ENCODE results near the gene SSC5D.

The SSC5D gene

GRCh38 chr19:55453511-55454260, 34.5 kb upstream of the SSC5D start:
- Histone ChIP-seq H3K4me3 (no peak overlapping the region), H3K27ac (no peak overlapping the region)

- H3K27ac ChIP-seq: no peak overlapping the region
Observed at GRCh38 chr19:55454787-55455243, 33.4 kb upstream of the SSC5D start.

GRCh38 chr19:55455576-55456235, 32.5 kb upstream of the SSC5D start:
- no peak overlapping the region for H3K4me3 ChIP-seq
- H3K27ac ChIP-seq: no peak overlapping the region

More at GRCh38 chr19:55454787-55455243, 33.4 kb upstream of the SSC5D start:
- H3K4me3 ChIP-seq: no peak overlapping the region

- no peak overlapping the region for H3K27ac ChIP-seq
- no peak overlapping the region for H3K4me3 ChIP-seq
Observed at GRCh38 chr19:55456347-55456746, 31.9 kb upstream of the SSC5D start.

GRCh38 chr19:55457683-55458457, 30.4 kb upstream of the SSC5D start:
- H3K27ac ChIP-seq: no peak overlapping the region
- no peak overlapping the region for H3K4me3 ChIP-seq

- no peak overlapping the region for H3K4me3 ChIP-seq
- H3K27ac ChIP-seq: peak overlapping the region in 8 of 21 experiments; percentile 19 to 94 (median 58)
Observed at GRCh38 chr19:55459551-55459949, 28.7 kb upstream of the SSC5D start.

GRCh38 chr19:55459950-55460657, 28.1 kb upstream of the SSC5D start:
- Histone ChIP-seq H3K4me3 (peak overlapping the region in 4 of 7 experiments; percentile 69 to 93 (median 86)), H3K27ac (peak overlapping the region in 13 of 21 experiments; percentile 27 to 94 (median 85))

- Histone ChIP-seq H3K27ac (peak overlapping the region; percentile 54 to 94 (median 85)), H3K4me3 (peak overlapping the region; percentile 53 to 93 (median 86))
Observed at GRCh38 chr19:55460670-55461258, 27.5 kb upstream of the SSC5D start.

- H3K4me3 ChIP-seq: peak within 1 kb of the TSS; percentile 53 to 93 (median 86)
- H3K27ac ChIP-seq: peak within 1 kb of the TSS; percentile 79 to 94 (median 87)
Observed at GRCh38 chr19:55461259-55461973, 26.8 kb upstream of the SSC5D start, which contains the start of gene ISOC2. Gene ISOC2, minus strand, starts transcription at chr19:55461642. Its CDS starts 5,156 bp downstream, at chr19:55456486.

- Histone ChIP-seq H3K27ac (peak overlapping the region in 20 of 21 experiments; percentile 72 to 94 (median 84)), H3K4me3 (peak overlapping the region; percentile 44 to 93 (median 79))
Observed at GRCh38 chr19:55461974-55462626, 26.1 kb upstream of the SSC5D start.

GRCh38 chr19:55462722-55463121, 25.5 kb upstream of the SSC5D start:
- H3K27ac ChIP-seq: no peak overlapping the region
- no peak overlapping the region for H3K4me3 ChIP-seq

- Histone ChIP-seq H3K4me3 (no peak overlapping the region), H3K27ac (no peak overlapping the region)
Observed at GRCh38 chr19:55463583-55464031, 24.6 kb upstream of the SSC5D start.

GRCh38 chr19:55464039-55464661, 24.1 kb upstream of the SSC5D start:
- H3K27ac ChIP-seq: no peak overlapping the region

GRCh38 chr19:55464662-55465054, 23.6 kb upstream of the SSC5D start, which contains the start of gene C19orf85:
Gene C19orf85, minus strand, starts transcription at chr19:55464751. Its CDS starts 197 bp downstream, at chr19:55464554.
- Histone ChIP-seq H3K27ac (no peak within 1 kb of the TSS), H3K4me3 (no peak within 1 kb of the TSS)

More at GRCh38 chr19:55464039-55464661, 24.1 kb upstream of the SSC5D start:
- no peak overlapping the region for H3K4me3 ChIP-seq

GRCh38 chr19:55465460-55466240, 22.6 kb upstream of the SSC5D start:
- no peak overlapping the region for H3K27ac ChIP-seq
- no peak overlapping the region for H3K4me3 ChIP-seq

GRCh38 chr19:55466241-55466614, 22.0 kb upstream of the SSC5D start:
- no peak overlapping the region for H3K27ac ChIP-seq
- H3K4me3 ChIP-seq: no peak overlapping the region
